C4-2B (cell line): ENCODE data around the gene ERVK3-1.

ENCODE experiments used
- CTCF ChIP-seq: fragments of 450-650 bp; conservative IDR thresholded peaks from 2 replicates; pipeline ENCODE4 v1.5.1; 2017; ENCODE audit warnings: mild to moderate bottlenecking
- ZFX ChIP-seq: fragments of 450-650 bp; IDR thresholded peaks from 2 replicates; pipeline ENCODE4 v1.6.1; 2017

- TF ChIP-seq CTCF (no peak), ZFX (no peak)
These were observed 14.1 kb downstream of the ERVK3-1 start for GRCh38 chr19:58319241-58319640.
